ENCODE measurements around the gene INPP5A. TPM values are rescaled to one million over a fixed set of nuclear protein-coding genes. Genes with fewer than 3 reads are reported as not detected.

INPP5A gene
- total and polyA plus RNA-seq, 7 donors = 15.1 to 48.8 (median 40.9) TPM

GRCh38 chr10:132607961-132608495 lies 70.4 kb downstream of the INPP5A start:
- 93 to 97% (median 96%) methylated on average over 25 of the region's 25 CpGs for WGBS, 3 donors
- no peaks in the 10 kb centered on the region for H3K36me3 ChIP-seq (ENCODE audit: insufficient read depth in 1 of 2, low read depth in 1 of 2)
- intact Hi-C loops (cut with DNase I) = no loop called here
- no peak overlapping the region for H3K4me3 ChIP-seq
- ATAC-seq (no peak), DNase-seq (no peak)
- no peaks in the 10 kb centered on the region for H3K27me3 ChIP-seq (ENCODE audit: insufficient read depth in 3 of 3, low read length in 2 of 3)
- H3K27ac ChIP-seq = no peak overlapping the region
- H3K4me1 ChIP-seq = peaks cover 20% of the 10 kb centered on the region
- no peaks in the 10 kb centered on the region for H3K9me3 ChIP-seq
- TF ChIP-seq CTCF (IDR thresholded peaks at IDR 0.05) = no peak

- WGBS, 3 donors = 89 to 94% (median 92%) methylated on average over 18 of the region's 18 CpGs
- intact Hi-C loops (cut with DNase I) = no loop called here
- Histone ChIP-seq H3K36me3 (ENCODE audit: insufficient read depth in 1 of 2, low read depth in 1 of 2) (no peaks in the 10 kb centered on the region), H3K4me3 (no peak overlapping the region), H3K27me3 (ENCODE audit: insufficient read depth in 3 of 3, low read length in 2 of 3) (no peaks in the 10 kb centered on the region), H3K4me1 (peaks cover 20% of the 10 kb centered on the region), H3K27ac (no peak overlapping the region), H3K9me3 (no peaks in the 10 kb centered on the region)
- no peak for DNase-seq
- no peak for ATAC-seq
- TF ChIP-seq CTCF (IDR thresholded peaks at IDR 0.05) = no peak
These were observed 71.1 kb downstream of the INPP5A start for GRCh38 chr10:132608511-132609195.

GRCh38 chr10:132609211-132609610 lies 71.6 kb downstream of the INPP5A start:
- Histone ChIP-seq H3K36me3 (ENCODE audit: insufficient read depth in 1 of 2, low read depth in 1 of 2) (no peaks in the 10 kb centered on the region), H3K27me3 (ENCODE audit: insufficient read depth in 3 of 3, low read length in 2 of 3) (no peaks in the 10 kb centered on the region), H3K4me3 (no peak overlapping the region), H3K9me3 (no peaks in the 10 kb centered on the region), H3K27ac (no peak overlapping the region), H3K4me1 (peaks cover 20% of the 10 kb centered on the region)
- TF ChIP-seq CTCF (IDR thresholded peaks at IDR 0.05) = no peak
- DNase-seq = no peak
- ATAC-seq = no peak
- 98 to 99% (median 98%) methylated on average over 14 of the region's 14 CpGs for WGBS, 3 donors
- intact Hi-C loops (cut with DNase I) = no loop called here

GRCh38 chr10:132610071-132610701 lies 72.6 kb downstream of the INPP5A start:
- H3K9me3 ChIP-seq = no peaks in the 10 kb centered on the region
- DNase-seq (no peak), ATAC-seq (no peak)
- H3K4me1 ChIP-seq = peaks cover 20% of the 10 kb centered on the region
- intact Hi-C loops (cut with DNase I) = no loop called here
- no peak overlapping the region for H3K4me3 ChIP-seq
- no peaks in the 10 kb centered on the region for H3K27me3 ChIP-seq (ENCODE audit: insufficient read depth in 3 of 3, low read length in 2 of 3)
- 91 to 95% (median 94%) methylated on average over 20 of the region's 20 CpGs for WGBS, 3 donors
- TF ChIP-seq CTCF (IDR thresholded peaks at IDR 0.05) = no peak
- no peaks in the 10 kb centered on the region for H3K36me3 ChIP-seq (ENCODE audit: insufficient read depth in 1 of 2, low read depth in 1 of 2)
- H3K27ac ChIP-seq = no peak overlapping the region
